Measurements from ENCODE around the gene MBNL2.

DNA sequence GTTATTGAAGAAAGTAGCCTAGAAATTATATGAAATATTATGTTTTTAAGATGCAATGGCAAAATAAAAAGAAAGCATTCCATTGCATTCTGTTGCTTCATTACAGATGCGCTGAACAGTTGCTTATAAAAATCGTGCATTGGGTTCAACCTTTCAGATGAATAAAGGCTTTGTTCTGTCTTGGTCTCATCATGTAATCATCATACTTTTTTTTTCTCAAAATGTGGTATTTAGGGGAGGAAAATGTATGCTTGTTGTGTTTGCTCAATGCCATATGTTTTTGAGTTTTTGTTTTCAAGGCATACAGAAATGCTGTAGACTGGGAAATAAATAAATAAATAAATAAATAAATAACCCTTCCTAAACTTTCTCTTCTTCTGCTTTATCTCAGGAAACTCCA is 1.1 kb upstream of the MBNL2 start:
- TF ChIP-seq, protein P1, sequence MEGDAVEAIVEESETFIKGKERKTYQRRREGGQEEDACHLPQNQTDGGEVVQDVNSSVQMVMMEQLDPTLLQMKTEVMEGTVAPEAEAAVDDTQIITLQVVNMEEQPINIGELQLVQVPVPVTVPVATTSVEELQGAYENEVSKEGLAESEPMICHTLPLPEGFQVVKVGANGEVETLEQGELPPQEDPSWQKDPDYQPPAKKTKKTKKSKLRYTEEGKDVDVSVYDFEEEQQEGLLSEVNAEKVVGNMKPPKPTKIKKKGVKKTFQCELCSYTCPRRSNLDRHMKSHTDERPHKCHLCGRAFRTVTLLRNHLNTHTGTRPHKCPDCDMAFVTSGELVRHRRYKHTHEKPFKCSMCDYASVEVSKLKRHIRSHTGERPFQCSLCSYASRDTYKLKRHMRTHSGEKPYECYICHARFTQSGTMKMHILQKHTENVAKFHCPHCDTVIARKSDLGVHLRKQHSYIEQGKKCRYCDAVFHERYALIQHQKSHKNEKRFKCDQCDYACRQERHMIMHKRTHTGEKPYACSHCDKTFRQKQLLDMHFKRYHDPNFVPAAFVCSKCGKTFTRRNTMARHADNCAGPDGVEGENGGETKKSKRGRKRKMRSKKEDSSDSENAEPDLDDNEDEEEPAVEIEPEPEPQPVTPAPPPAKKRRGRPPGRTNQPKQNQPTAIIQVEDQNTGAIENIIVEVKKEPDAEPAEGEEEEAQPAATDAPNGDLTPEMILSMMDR (conservative IDR thresholded peaks at IDR 0.05) = no peak
- no peak for TF ChIP-seq ZFX (IDR thresholded peaks at IDR 0.05)
